Measurements from ENCODE around the gene DPH5. TPM values are rescaled to one million over a fixed set of nuclear protein-coding genes. Genes with fewer than 3 reads are reported as not detected.
"Not testable (repeated sequence)": the region's sequence is repeated elsewhere in the genome, so short reads cannot be mapped to it uniquely, and the experiment has no call there.

The DPH5 gene
- total RNA-seq, 4 donors from 2014 or later = 12.8 to 23.0 (median 15.5) TPM

- DNase-seq (ENCODE audit: low spot score in 2 of 2) = no peak
- TF ChIP-seq POLR2A (IDR thresholded peaks at IDR 0.05) (no peak), CTCF (IDR thresholded peaks at IDR 0.05) (no peak)
- intact Hi-C loops (cut with DNase I; ENCODE audit: low total_unique reads) = no loop called here
- H3K4me3 ChIP-seq (ENCODE audit: low read depth, poor library complexity, severe bottlenecking) = no peak overlapping the region
- WGBS, 2 donors = 87 to 90% methylated on average over 5 of the region's 5 CpGs
Observed at GRCh38 chr1:100959502-100960060, 66.0 kb downstream of the DPH5 start.

- H3K4me3 ChIP-seq (ENCODE audit: low read depth, poor library complexity, severe bottlenecking) = no peak overlapping the region
- no peak for DNase-seq (ENCODE audit: low spot score in 2 of 2)
- 41 to 48% methylated on average over 1 of the region's 1 CpG for WGBS, 2 donors
- TF ChIP-seq POLR2A (IDR thresholded peaks at IDR 0.05) (no peak), CTCF (IDR thresholded peaks at IDR 0.05) (no peak)
- intact Hi-C loops (cut with DNase I; ENCODE audit: low total_unique reads) = no loop called here
Observed at GRCh38 chr1:100955322-100955721, 70.3 kb downstream of the DPH5 start.

GRCh38 chr1:100953960-100954730 is 71.4 kb downstream of the DPH5 start:
- intact Hi-C loops (cut with DNase I; ENCODE audit: low total_unique reads) = no loop called here
- 89 to 91% methylated on average over 2 of the region's 2 CpGs for WGBS, 2 donors
- no peak overlapping the region for H3K4me3 ChIP-seq (ENCODE audit: low read depth, poor library complexity, severe bottlenecking)
- TF ChIP-seq POLR2A (IDR thresholded peaks at IDR 0.05) (no peak), CTCF (IDR thresholded peaks at IDR 0.05) (no peak)
- DNase-seq (ENCODE audit: low spot score in 2 of 2) = no peak

GRCh38 chr1:100952970-100953369 is 72.6 kb downstream of the DPH5 start:
- DNase-seq (ENCODE audit: low spot score in 2 of 2); intact Hi-C loops (cut with DNase I; ENCODE audit: low total_unique reads); H3K4me3 ChIP-seq (ENCODE audit: low read depth, poor library complexity, severe bottlenecking): not testable (repeated sequence)
- 89 to 94% methylated on average over 1 of the region's 1 CpG for WGBS, 2 donors

- H3K4me3 ChIP-seq (ENCODE audit: low read depth, poor library complexity, severe bottlenecking) = no peak overlapping the region
- DNase-seq (ENCODE audit: low spot score in 2 of 2) = no peak
- WGBS, 2 donors = 93 to 97% methylated on average over 4 of the region's 4 CpGs
- intact Hi-C loops (cut with DNase I; ENCODE audit: low total_unique reads) = no loop called here
- TF ChIP-seq CTCF (IDR thresholded peaks at IDR 0.05) (no peak), POLR2A (IDR thresholded peaks at IDR 0.05) (no peak)
Observed at GRCh38 chr1:100952104-100952745, 73.4 kb downstream of the DPH5 start.

GRCh38 chr1:100950781-100951180 is 74.8 kb downstream of the DPH5 start:
- DNase-seq (ENCODE audit: low spot score in 2 of 2) = no peak
- intact Hi-C loops (cut with DNase I; ENCODE audit: low total_unique reads) = no loop called here
- H3K4me3 ChIP-seq (ENCODE audit: low read depth, poor library complexity, severe bottlenecking) = no peak overlapping the region
- TF ChIP-seq CTCF (IDR thresholded peaks at IDR 0.05) (no peak), POLR2A (IDR thresholded peaks at IDR 0.05) (no peak)
- 47 to 59% methylated on average over 4 of the region's 4 CpGs for WGBS, 2 donors

Data from lower leg skin (tissue), 4 donors.